ENCODE measurements around the gene OR2T29. TPM values are rescaled to one million over a fixed set of nuclear protein-coding genes. Genes with fewer than 3 reads are reported as not detected.
"Not testable (repeated sequence)": the region's sequence is repeated elsewhere in the genome, so short reads cannot be mapped to it uniquely, and the experiment has no call there.

OR2T29 gene
- total RNA-seq, 1 donor from 2014 or later, result not detected

GRCh38 chr1:248585266-248585665, 22.7 kb upstream of the OR2T29 start:
- peaks cover 2% of the 10 kb centered on the region for H3K27me3 Mint-ChIP-seq (ENCODE audit: unreplicated experiment)
- no peaks in the 10 kb centered on the region for H3K4me1 Mint-ChIP-seq (ENCODE audit: low read depth, unreplicated experiment)
- no peak overlapping the region for H3K4me3 Mint-ChIP-seq (ENCODE audit: unreplicated experiment)
- peaks cover 5% of the 10 kb centered on the region for H3K9me3 Mint-ChIP-seq (ENCODE audit: unreplicated experiment)
- H3K27ac Mint-ChIP-seq (ENCODE audit: unreplicated experiment), result no peak overlapping the region
- TF ChIP-seq CTCF (IDR thresholded peaks at IDR 0.05; ENCODE audit: partially characterized antibody, unreplicated experiment), result no peak
- peaks cover 5% of the 10 kb centered on the region for H3K36me3 Mint-ChIP-seq (ENCODE audit: unreplicated experiment)
- DNase-seq, result no peak

- Mint-ChIP-seq H3K4me3 (ENCODE audit: unreplicated experiment) (no peak overlapping the region), H3K27ac (ENCODE audit: unreplicated experiment) (no peak overlapping the region), H3K36me3 (ENCODE audit: unreplicated experiment) (no peaks in the 10 kb centered on the region), H3K27me3 (ENCODE audit: unreplicated experiment) (no peaks in the 10 kb centered on the region), H3K9me3 (ENCODE audit: unreplicated experiment) (peaks cover 10% of the 10 kb centered on the region), H3K4me1 (ENCODE audit: low read depth, unreplicated experiment) (no peaks in the 10 kb centered on the region)
- no peak for TF ChIP-seq CTCF (IDR thresholded peaks at IDR 0.05; ENCODE audit: partially characterized antibody, unreplicated experiment)
- DNase-seq, result no peak
Observed at GRCh38 chr1:248576260-248576980, 13.8 kb upstream of the OR2T29 start.

GRCh38 chr1:248574657-248575056, 12.1 kb upstream of the OR2T29 start, which contains the start of gene OR2T34:
TSS of gene OR2T34 (minus strand) at chr1:248574757. CDS start at chr1:248574757, 0 bp downstream.
- H3K27ac Mint-ChIP-seq (ENCODE audit: unreplicated experiment); H3K27me3 Mint-ChIP-seq (ENCODE audit: unreplicated experiment); H3K36me3 Mint-ChIP-seq (ENCODE audit: unreplicated experiment); DNase-seq; H3K4me3 Mint-ChIP-seq (ENCODE audit: unreplicated experiment); H3K4me1 Mint-ChIP-seq (ENCODE audit: low read depth, unreplicated experiment): not testable (repeated sequence)
- H3K9me3 Mint-ChIP-seq (ENCODE audit: unreplicated experiment), result peaks cover 10% of the 10 kb centered on the region

GRCh38 chr1:248573856-248574255, 11.3 kb upstream of the OR2T29 start:
- not testable (repeated sequence) for H3K27ac Mint-ChIP-seq (ENCODE audit: unreplicated experiment); H3K36me3 Mint-ChIP-seq (ENCODE audit: unreplicated experiment); H3K9me3 Mint-ChIP-seq (ENCODE audit: unreplicated experiment); H3K4me3 Mint-ChIP-seq (ENCODE audit: unreplicated experiment); H3K27me3 Mint-ChIP-seq (ENCODE audit: unreplicated experiment); DNase-seq; H3K4me1 Mint-ChIP-seq (ENCODE audit: low read depth, unreplicated experiment)

GRCh38 chr1:248572049-248572448, 9.5 kb upstream of the OR2T29 start:
- H3K36me3 Mint-ChIP-seq (ENCODE audit: unreplicated experiment); DNase-seq; H3K4me1 Mint-ChIP-seq (ENCODE audit: low read depth, unreplicated experiment); H3K9me3 Mint-ChIP-seq (ENCODE audit: unreplicated experiment); H3K27ac Mint-ChIP-seq (ENCODE audit: unreplicated experiment); H3K27me3 Mint-ChIP-seq (ENCODE audit: unreplicated experiment); H3K4me3 Mint-ChIP-seq (ENCODE audit: unreplicated experiment): not testable (repeated sequence)

- H3K27me3 Mint-ChIP-seq (ENCODE audit: unreplicated experiment); H3K4me1 Mint-ChIP-seq (ENCODE audit: low read depth, unreplicated experiment); H3K4me3 Mint-ChIP-seq (ENCODE audit: unreplicated experiment); H3K9me3 Mint-ChIP-seq (ENCODE audit: unreplicated experiment); DNase-seq; H3K27ac Mint-ChIP-seq (ENCODE audit: unreplicated experiment); H3K36me3 Mint-ChIP-seq (ENCODE audit: unreplicated experiment): not testable (repeated sequence)
Observed at GRCh38 chr1:248570811-248571210, 8.2 kb upstream of the OR2T29 start.

- not testable (repeated sequence) for DNase-seq; H3K27ac Mint-ChIP-seq (ENCODE audit: unreplicated experiment); H3K36me3 Mint-ChIP-seq (ENCODE audit: unreplicated experiment); H3K4me1 Mint-ChIP-seq (ENCODE audit: low read depth, unreplicated experiment); H3K27me3 Mint-ChIP-seq (ENCODE audit: unreplicated experiment); H3K9me3 Mint-ChIP-seq (ENCODE audit: unreplicated experiment); H3K4me3 Mint-ChIP-seq (ENCODE audit: unreplicated experiment)
Observed at GRCh38 chr1:248569049-248569448, 6.5 kb upstream of the OR2T29 start.

GRCh38 chr1:248565530-248566373, 3.2 kb upstream of the OR2T29 start:
- not testable (repeated sequence) for DNase-seq; H3K27ac Mint-ChIP-seq (ENCODE audit: unreplicated experiment); H3K9me3 Mint-ChIP-seq (ENCODE audit: unreplicated experiment); H3K36me3 Mint-ChIP-seq (ENCODE audit: unreplicated experiment); H3K27me3 Mint-ChIP-seq (ENCODE audit: unreplicated experiment); H3K4me1 Mint-ChIP-seq (ENCODE audit: low read depth, unreplicated experiment); H3K4me3 Mint-ChIP-seq (ENCODE audit: unreplicated experiment)

GRCh38 chr1:248551027-248551426, 11.5 kb downstream of the OR2T29 start:
- H3K9me3 Mint-ChIP-seq (ENCODE audit: unreplicated experiment); H3K27ac Mint-ChIP-seq (ENCODE audit: unreplicated experiment); H3K27me3 Mint-ChIP-seq (ENCODE audit: unreplicated experiment); H3K36me3 Mint-ChIP-seq (ENCODE audit: unreplicated experiment); H3K4me1 Mint-ChIP-seq (ENCODE audit: low read depth, unreplicated experiment); DNase-seq; H3K4me3 Mint-ChIP-seq (ENCODE audit: unreplicated experiment): not testable (repeated sequence)

GRCh38 chr1:248547383-248547782, 15.2 kb downstream of the OR2T29 start:
- not testable (repeated sequence) for H3K27me3 Mint-ChIP-seq (ENCODE audit: unreplicated experiment); H3K9me3 Mint-ChIP-seq (ENCODE audit: unreplicated experiment); H3K4me1 Mint-ChIP-seq (ENCODE audit: low read depth, unreplicated experiment); H3K36me3 Mint-ChIP-seq (ENCODE audit: unreplicated experiment); H3K27ac Mint-ChIP-seq (ENCODE audit: unreplicated experiment); DNase-seq; H3K4me3 Mint-ChIP-seq (ENCODE audit: unreplicated experiment)
